NCI-H2171 (cell line): ENCODE data around the gene ATAD3C.
"Not testable (repeated sequence)": the region's sequence is repeated elsewhere in the genome, so short reads cannot be mapped to it uniquely, and the experiment has no call there.

Source experiments
- DNase-seq: peaks from one replicate; lab custom pipeline; 2025; lab: John Stamatoyannopoulos, UW

ATAD3C gene

GRCh38 chr1:1442069-1442770, 7.3 kb upstream of the ATAD3C start:
- DNase-seq, result no peak

- not testable (repeated sequence) for DNase-seq
Measured at GRCh38 chr1:1446631-1447030, 2.9 kb upstream of the ATAD3C start.

GRCh38 chr1:1450616-1451015, 1.1 kb downstream of the ATAD3C start:
- not testable (repeated sequence) for DNase-seq

- DNase-seq, result no peak
Measured at GRCh38 chr1:1451696-1452364, 2.3 kb downstream of the ATAD3C start.

- DNase-seq, result peak; percentile 72
Measured at GRCh38 chr1:1452365-1452739, 2.9 kb downstream of the ATAD3C start.

- no peak for DNase-seq
Measured at GRCh38 chr1:1452882-1453281, 3.4 kb downstream of the ATAD3C start.

GRCh38 chr1:1454286-1455056, 5.0 kb downstream of the ATAD3C start:
- not testable (repeated sequence) for DNase-seq

- no peak for DNase-seq
Measured at GRCh38 chr1:1455366-1455884, 5.9 kb downstream of the ATAD3C start.

GRCh38 chr1:1455934-1456333, 6.4 kb downstream of the ATAD3C start:
- not testable (repeated sequence) for DNase-seq

GRCh38 chr1:1456683-1457255, 7.3 kb downstream of the ATAD3C start:
- not testable (repeated sequence) for DNase-seq

GRCh38 chr1:1459156-1459555, 9.7 kb downstream of the ATAD3C start:
- not testable (repeated sequence) for DNase-seq

- not testable (repeated sequence) for DNase-seq
Measured at GRCh38 chr1:1459711-1460110, 10.2 kb downstream of the ATAD3C start.

- no peak for DNase-seq
Measured at GRCh38 chr1:1460540-1461130, 11.1 kb downstream of the ATAD3C start.

- peak; percentile 30 for DNase-seq
Measured at GRCh38 chr1:1461721-1462317, 12.3 kb downstream of the ATAD3C start.

- DNase-seq, result peak; percentile 91
Measured at GRCh38 chr1:1462318-1462966, 13.0 kb downstream of the ATAD3C start.

- DNase-seq, result no peak
Measured at GRCh38 chr1:1463312-1463711, 13.8 kb downstream of the ATAD3C start.

GRCh38 chr1:1468196-1468985, 18.9 kb downstream of the ATAD3C start:
- not testable (repeated sequence) for DNase-seq

- DNase-seq, result peak; percentile 23
Measured at GRCh38 chr1:1470626-1471388, 21.3 kb downstream of the ATAD3C start.

- peak; percentile 96 for DNase-seq
Measured at GRCh38 chr1:1471389-1472052, 22.0 kb downstream of the ATAD3C start, which contains the start of gene ATAD3B. Gene ATAD3B (plus strand): TSS chr1:1471765. CDS start chr1:1471885, 120 bp downstream.
